GM12878 (cell line): Measurements from ENCODE around the gene ESRRG. TPM values are rescaled to one million over a fixed set of nuclear protein-coding genes. Genes with fewer than 3 reads are reported as not detected.

Source experiments
- ATAC-seq: fragments of 200-7000 bp; cut with Tn5 transposase; 3 replicates; pipeline ENCODE4 v1.9.1; 2020; ENCODE audit warnings: mild to moderate bottlenecking, moderate library complexity
- BruUV-seq: library from RNA; stranded (reverse); fragments of 400-500 nt; replicated peaks from 2 replicates; lab custom pipeline; 2021; lab: Mats Ljungman, UMichigan
- CTCF ChIA-PET: fragments of 300-600 bp; sonication (Branson Sonifier 250); formaldehyde crosslinking; extraction: SDS; loops from one replicate; lab custom pipeline; 2021; ENCODE audit warnings: inconsistent platforms; lab: Yijun Ruan, JAX
- POLR2A ChIA-PET: fragments of 350-600 bp; formaldehyde crosslinking; extraction: SDS; loops from one replicate; lab custom pipeline; 2021; ENCODE audit warnings: inconsistent platforms; lab: Charles Lee
- RAD21 ChIA-PET: fragments of 300-600 bp; sonication (Branson Sonifier 250); formaldehyde crosslinking; loops from one replicate; lab custom pipeline; 2023; ENCODE audit warnings: antibody characterized with exemption; ENCODE audit not compliant: unreplicated experiment; lab: Charles Lee
- SMC1A ChIA-PET: fragments of 300-600 bp; sonication (Branson Sonifier 250); formaldehyde crosslinking; loops from one replicate; lab custom pipeline; 2023; ENCODE audit not compliant: unreplicated experiment, uncharacterized antibody; lab: Charles Lee
- DNase-seq: peaks from one replicate; pipeline ENCODE4 v3.0.0-alpha.2; 2011; ENCODE audit warnings: low read depth, low spot score
- FAIRE-seq: peaks from 3 replicates; lab custom pipeline; 2011; peaks lifted over from hg19 to GRCh38; lab: Jason Lieb, UNC
- H2AFZ ChIP-seq: 2 replicates; pipeline ENCODE4 v1.6.0; 2011; ENCODE audit warnings: low read depth, low read length, control low read depth; ENCODE audit not compliant: control insufficient read depth
- H3K27ac ChIP-seq: 2 replicates; pipeline ENCODE4 v1.5.1; 2011; ENCODE audit warnings: control low read depth; ENCODE audit not compliant: control insufficient read depth, insufficient read depth
- H3K27me3 ChIP-seq, 2 experiments: replicated peaks in 1 of 2; 2 replicates each; pipeline versions ENCODE4 v1.6.0 to v1.6.1; 2011; ENCODE audit warnings: low read length in 1 of 2; ENCODE audit not compliant: control insufficient read depth in 2 of 2, insufficient read depth in 2 of 2
- H3K36me3 ChIP-seq, 2 experiments: 2 replicates each; pipeline ENCODE4 v1.5.1; 2011; ENCODE audit warnings: low read length in 1 of 2; ENCODE audit not compliant: control insufficient read depth in 2 of 2, insufficient read depth in 2 of 2
- H3K4me1 ChIP-seq: 2 replicates; pipeline ENCODE4 v1.6.1; 2011; ENCODE audit warnings: mild to moderate bottlenecking, low read length, moderate library complexity, mixed read lengths; ENCODE audit not compliant: control insufficient read depth, insufficient read depth
- H3K4me2 ChIP-seq: 2 replicates; pipeline ENCODE4 v1.6.0; 2011; ENCODE audit warnings: control low read depth; ENCODE audit not compliant: control insufficient read depth, insufficient read depth
- H3K4me3 ChIP-seq: fragments of 200-600 bp; sonication (generic); 2 replicates; pipeline ENCODE4 v1.5.1; 2016
- H3K79me2 ChIP-seq: 2 replicates; pipeline ENCODE4 v1.6.0; 2011; ENCODE audit warnings: low read length; ENCODE audit not compliant: control insufficient read depth, insufficient read depth
- H3K9ac ChIP-seq: 2 replicates; pipeline ENCODE4 v1.8.0; 2011; ENCODE audit warnings: low read length, control low read depth, mixed read lengths; ENCODE audit not compliant: control insufficient read depth, insufficient read depth
- H3K9me3 ChIP-seq: replicated peaks from 3 replicates; pipeline ENCODE4 v1.5.1; 2011; ENCODE audit warnings: mild to moderate bottlenecking, low read length; ENCODE audit not compliant: control insufficient read depth, insufficient read depth
- H4K20me1 ChIP-seq: 2 replicates; pipeline ENCODE4 v1.6.0; 2011; ENCODE audit not compliant: control insufficient read depth, insufficient read depth
- BACH1 ChIP-seq: fragments of 450-650 bp; IDR thresholded peaks from 2 replicates; pipeline ENCODE4 v1.6.1; 2017; ENCODE audit warnings: mild to moderate bottlenecking, borderline replicate concordance
- KLF5 ChIP-seq: fragments of 450-650 bp; IDR thresholded peaks from 2 replicates; pipeline ENCODE4 v1.6.1; 2014; ENCODE audit warnings: mild to moderate bottlenecking; ENCODE audit not compliant: partially characterized antibody
- PAX5 ChIP-seq: IDR thresholded peaks from 2 replicates; pipeline ENCODE4 v1.6.1; 2011; ENCODE audit warnings: low read depth, low read length, borderline replicate concordance
- WGBS: methylation state at CpG from one replicate; pipeline ENCODE4 v1.1.6; 2016; ENCODE audit warnings: low lambda C conversion rate; ENCODE audit not compliant: insufficient replicate concordance, insufficient coverage; ENCODE audit errors: missing lambda C conversion rate; 5-methylcytosine and 5-hydroxymethylcytosine counted together
- in situ Hi-C: fragments of 300-500 bp; cut with MboI; formaldehyde crosslinking; loops from 9 replicates; pipeline ENCODE4 v1.14.3; 2018; ENCODE audit warnings: mixed read lengths
- intact Hi-C: fragments of 100-400 bp; cut with micrococcal nuclease; formaldehyde crosslinking; loops from one replicate; pipeline ENCODE4 v1.14.2; 2022; ENCODE audit not compliant: unreplicated experiment
- polyA plus RNA-seq, 11 experiments: library from polyadenylated mRNA; depleted of rRNA in 4 of 11; unstranded in 6 of 11; stranded (reverse) in 5 of 11; fragments of >200 nt; fragmentation: Nextera tagmentation in 4 of 11; fragmentation: Illumina TruSeq in 1 of 11; extraction: Ambion mirVana in 4 of 11; extraction: Trizol in 1 of 11; gene quantifications; 1 replicate in 1 of 11; 2 replicates in 10 of 11; pipeline versions ENCODE4 v1.2.1 to v1.2.3, GENCODE V29; 2011 to 2016; ENCODE audit warnings: inconsistent platforms in 2 of 11, missing spikeins in 2 of 11, low read depth in 1 of 11
- total RNA-seq, 4 experiments: library from RNA; depleted of rRNA in 3 of 4; stranded (reverse); fragments of >200 nt in 3 of 4; fragmentation: Illumina TruSeq in 1 of 4; extraction: Trizol in 1 of 4; gene quantifications; 2 replicates each; pipeline versions ENCODE4 v1.2.1 to v1.2.3, GENCODE V29; 2013 to 2021
- TF ChIP-seq, protein P1 (sequence below): IDR thresholded peaks from 2 replicates; pipeline ENCODE4 v1.6.1; 2012; ENCODE audit warnings: low read length, inconsistent platforms
- TF ChIP-seq, protein P2 (sequence below): fragments of 450-650 bp; IDR thresholded peaks from 2 replicates; pipeline ENCODE4 v1.6.1; 2017; ENCODE audit warnings: mild to moderate bottlenecking, moderate library complexity

ESRRG gene
- total and polyA plus RNA-seq, 10 of the 15 experiments (the other 5 are each of a cell fraction or from before 2014, with no cell fraction given), result 0.03 TPM; not detected in 9

DNA sequence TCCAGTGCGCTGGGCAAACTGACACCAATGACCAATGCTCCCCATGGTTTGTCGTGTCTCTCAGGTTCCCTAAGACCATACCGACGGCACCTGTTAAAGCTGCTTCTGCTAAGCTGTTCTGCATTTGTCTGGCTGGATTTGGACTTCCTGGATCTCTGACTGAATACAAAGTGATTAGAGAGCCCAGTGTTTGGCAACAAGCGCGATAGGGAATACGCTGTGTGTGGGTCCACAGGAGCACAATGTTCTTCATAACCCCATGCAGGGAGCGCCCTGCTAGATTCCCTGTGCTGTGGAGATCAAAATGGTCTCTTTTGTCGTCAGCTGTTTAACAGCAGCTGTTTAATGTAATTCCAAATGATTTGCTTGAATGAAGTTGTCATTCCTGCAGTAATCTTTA lies 26.0 kb upstream of the ESRRG start:
- H3K4me1 ChIP-seq, result no peaks in the 10 kb centered on the region
- no peaks in the 10 kb centered on the region for H4K20me1 ChIP-seq
- TF ChIP-seq KLF5 (no peak), PAX5 (no peak), BACH1 (no peak)
- TF ChIP-seq, protein P1, sequence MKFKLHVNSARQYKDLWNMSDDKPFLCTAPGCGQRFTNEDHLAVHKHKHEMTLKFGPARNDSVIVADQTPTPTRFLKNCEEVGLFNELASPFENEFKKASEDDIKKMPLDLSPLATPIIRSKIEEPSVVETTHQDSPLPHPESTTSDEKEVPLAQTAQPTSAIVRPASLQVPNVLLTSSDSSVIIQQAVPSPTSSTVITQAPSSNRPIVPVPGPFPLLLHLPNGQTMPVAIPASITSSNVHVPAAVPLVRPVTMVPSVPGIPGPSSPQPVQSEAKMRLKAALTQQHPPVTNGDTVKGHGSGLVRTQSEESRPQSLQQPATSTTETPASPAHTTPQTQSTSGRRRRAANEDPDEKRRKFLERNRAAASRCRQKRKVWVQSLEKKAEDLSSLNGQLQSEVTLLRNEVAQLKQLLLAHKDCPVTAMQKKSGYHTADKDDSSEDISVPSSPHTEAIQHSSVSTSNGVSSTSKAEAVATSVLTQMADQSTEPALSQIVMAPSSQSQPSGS, result no peak
- TF ChIP-seq, protein P2, sequence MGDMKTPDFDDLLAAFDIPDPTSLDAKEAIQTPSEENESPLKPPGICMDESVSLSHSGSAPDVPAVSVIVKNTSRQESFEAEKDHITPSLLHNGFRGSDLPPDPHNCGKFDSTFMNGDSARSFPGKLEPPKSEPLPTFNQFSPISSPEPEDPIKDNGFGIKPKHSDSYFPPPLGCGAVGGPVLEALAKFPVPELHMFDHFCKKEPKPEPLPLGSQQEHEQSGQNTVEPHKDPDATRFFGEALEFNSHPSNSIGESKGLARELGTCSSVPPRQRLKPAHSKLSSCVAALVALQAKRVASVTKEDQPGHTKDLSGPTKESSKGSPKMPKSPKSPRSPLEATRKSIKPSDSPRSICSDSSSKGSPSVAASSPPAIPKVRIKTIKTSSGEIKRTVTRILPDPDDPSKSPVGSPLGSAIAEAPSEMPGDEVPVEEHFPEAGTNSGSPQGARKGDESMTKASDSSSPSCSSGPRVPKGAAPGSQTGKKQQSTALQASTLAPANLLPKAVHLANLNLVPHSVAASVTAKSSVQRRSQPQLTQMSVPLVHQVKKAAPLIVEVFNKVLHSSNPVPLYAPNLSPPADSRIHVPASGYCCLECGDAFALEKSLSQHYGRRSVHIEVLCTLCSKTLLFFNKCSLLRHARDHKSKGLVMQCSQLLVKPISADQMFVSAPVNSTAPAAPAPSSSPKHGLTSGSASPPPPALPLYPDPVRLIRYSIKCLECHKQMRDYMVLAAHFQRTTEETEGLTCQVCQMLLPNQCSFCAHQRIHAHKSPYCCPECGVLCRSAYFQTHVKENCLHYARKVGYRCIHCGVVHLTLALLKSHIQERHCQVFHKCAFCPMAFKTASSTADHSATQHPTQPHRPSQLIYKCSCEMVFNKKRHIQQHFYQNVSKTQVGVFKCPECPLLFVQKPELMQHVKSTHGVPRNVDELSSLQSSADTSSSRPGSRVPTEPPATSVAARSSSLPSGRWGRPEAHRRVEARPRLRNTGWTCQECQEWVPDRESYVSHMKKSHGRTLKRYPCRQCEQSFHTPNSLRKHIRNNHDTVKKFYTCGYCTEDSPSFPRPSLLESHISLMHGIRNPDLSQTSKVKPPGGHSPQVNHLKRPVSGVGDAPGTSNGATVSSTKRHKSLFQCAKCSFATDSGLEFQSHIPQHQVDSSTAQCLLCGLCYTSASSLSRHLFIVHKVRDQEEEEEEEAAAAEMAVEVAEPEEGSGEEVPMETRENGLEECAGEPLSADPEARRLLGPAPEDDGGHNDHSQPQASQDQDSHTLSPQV, result no peak
- ChIA-PET SMC1A (interaction anchor here (1.0 to 1.7 kb wide), 2 partner anchors 11 to 911 kb away, joined by 3 to 7 read pairs; no protein-coding TSS in a partner anchor), CTCF (interaction anchor here (0.7 to 2.8 kb wide), 6 partner anchors 8 to 911 kb away, joined by 3 to 10 read pairs (median 4); no protein-coding TSS in a partner anchor), POLR2A (no interaction called here), RAD21 (interaction anchor here (0.6 kb wide), 1 partner anchor 32 kb away, joined by 3 read pairs; no protein-coding TSS in a partner anchor)
- no peaks in the 10 kb centered on the region for H3K27me3 ChIP-seq
- no peak overlapping the region for H3K27ac ChIP-seq
- H3K9ac ChIP-seq, result no peak overlapping the region
- H3K9me3 ChIP-seq, result no peaks in the 10 kb centered on the region
- no peak for FAIRE-seq
- H2AFZ ChIP-seq, result no peak overlapping the region
- in situ Hi-C loops (no loop called here), intact Hi-C loops (no loop called here)
- H3K4me2 ChIP-seq, result no peak overlapping the region
- H3K4me3 ChIP-seq, result no peak overlapping the region
- no peaks in the 10 kb centered on the region for H3K36me3 ChIP-seq
- H3K79me2 ChIP-seq, result no peaks in the 10 kb centered on the region
- BruUV-seq, result no TSS peak
- no peak for DNase-seq
- WGBS, result 54% methylated on average over 9 of the region's 9 CpGs
- no peak for ATAC-seq
